Measurements from ENCODE around the gene KIF13A.

KIF13A gene

GRCh38 chr6:17935188-17936149 is 52.0 kb downstream of the KIF13A start:
- no peaks in the 10 kb centered on the region for H3K27me3 ChIP-seq
- peak overlapping the region; percentile 4 to 84 (median 51); a peak in 16 of 22 replicates for H3K4me2 ChIP-seq
- H3K9me3 ChIP-seq (replicated peaks in 1 of 11): no peaks in the 10 kb centered on the region
- peaks cover 13 to 58% (median 16%) of the 10 kb centered on the region in 10 experiments; a peak in 18 of 20 replicates for H3K4me1 ChIP-seq
- no peak for TF ChIP-seq Cebpa-rat (IDR thresholded peaks at IDR 0.05)
- H3K4me3 ChIP-seq: no peak overlapping the region
- H4K20me1 ChIP-seq: peaks cover 0 to 73% (median 18%) of the 10 kb centered on the region in 11 experiments; a peak in 10 of 22 replicates
- no peak overlapping the region for H3K9ac ChIP-seq
- peaks cover 0 to 15% (median 0%) of the 10 kb centered on the region in 11 experiments; a peak in 9 of 22 replicates for H3K36me3 ChIP-seq
- H3K27ac ChIP-seq: peak overlapping the region in 2 of 11 experiments; percentile 9 to 37; a peak in 1 of 22 replicates

- H3K27ac ChIP-seq: no peak overlapping the region
- H3K27me3 ChIP-seq: no peaks in the 10 kb centered on the region
- no peaks in the 10 kb centered on the region; a peak in 1 of 22 replicates for H3K36me3 ChIP-seq
- no peak overlapping the region for H3K4me2 ChIP-seq
- peaks cover 0 to 74% (median 19%) of the 10 kb centered on the region in 11 experiments; a peak in 10 of 22 replicates for H4K20me1 ChIP-seq
- H3K9me3 ChIP-seq (replicated peaks in 1 of 11): no peaks in the 10 kb centered on the region
- H3K4me3 ChIP-seq: no peak overlapping the region
- no peak overlapping the region for H3K9ac ChIP-seq
- no peak for TF ChIP-seq Cebpa-rat (IDR thresholded peaks at IDR 0.05)
- peaks cover 13 to 60% (median 16%) of the 10 kb centered on the region in 10 experiments; a peak in 18 of 20 replicates for H3K4me1 ChIP-seq
These were observed 53.7 kb downstream of the KIF13A start for GRCh38 chr6:17933716-17934115.

- TF ChIP-seq Cebpa-rat (IDR thresholded peaks at IDR 0.05): no peak
- Histone ChIP-seq H3K4me1 (peaks cover 13 to 60% (median 16%) of the 10 kb centered on the region in 10 experiments; a peak in 18 of 20 replicates), H3K36me3 (peaks cover 0 to 5% (median 0%) of the 10 kb centered on the region in 11 experiments; a peak in 2 of 22 replicates), H3K27ac (peak overlapping the region in 1 of 11 experiments; percentile 29; a peak in 3 of 22 replicates), H3K4me2 (peak overlapping the region in 3 of 11 experiments; percentile 15 to 51 (median 40); a peak in 5 of 22 replicates), H3K4me3 (no peak overlapping the region), H3K27me3 (no peaks in the 10 kb centered on the region), H3K9me3 (replicated peaks in 1 of 11) (no peaks in the 10 kb centered on the region), H4K20me1 (peaks cover 0 to 73% (median 25%) of the 10 kb centered on the region in 11 experiments; a peak in 12 of 22 replicates), H3K9ac (peak overlapping the region in 1 of 11 experiments; percentile 43; a peak in 1 of 22 replicates)
These were observed 55.0 kb downstream of the KIF13A start for GRCh38 chr6:17932330-17932852.

GRCh38 chr6:17931227-17931626 is 56.2 kb downstream of the KIF13A start:
- H4K20me1 ChIP-seq: peaks cover 0 to 73% (median 28%) of the 10 kb centered on the region in 11 experiments; a peak in 12 of 22 replicates
- H3K4me3 ChIP-seq: no peak overlapping the region
- TF ChIP-seq Cebpa-rat (IDR thresholded peaks at IDR 0.05): no peak
- H3K4me1 ChIP-seq: peaks cover 11 to 49% (median 14%) of the 10 kb centered on the region in 10 experiments; a peak in 18 of 20 replicates
- no peaks in the 10 kb centered on the region for H3K9me3 ChIP-seq (replicated peaks in 1 of 11)
- H3K27ac ChIP-seq: no peak overlapping the region; a peak in 1 of 22 replicates
- peak overlapping the region in 2 of 11 experiments; percentile 40 to 51; a peak in 2 of 22 replicates for H3K4me2 ChIP-seq
- H3K36me3 ChIP-seq: peaks cover 0 to 10% (median 0%) of the 10 kb centered on the region in 11 experiments; a peak in 3 of 22 replicates
- no peak overlapping the region for H3K9ac ChIP-seq
- no peaks in the 10 kb centered on the region for H3K27me3 ChIP-seq

- TF ChIP-seq Cebpa-rat (IDR thresholded peaks at IDR 0.05): no peak
- Histone ChIP-seq H3K27ac (no peak overlapping the region), H3K4me3 (no peak overlapping the region), H4K20me1 (peaks cover 0 to 71% (median 28%) of the 10 kb centered on the region in 11 experiments; a peak in 11 of 22 replicates), H3K4me1 (peaks cover 5 to 41% (median 7%) of the 10 kb centered on the region in 10 experiments; a peak in 18 of 20 replicates), H3K36me3 (peaks cover 0 to 10% (median 0%) of the 10 kb centered on the region in 11 experiments; a peak in 3 of 22 replicates), H3K27me3 (no peaks in the 10 kb centered on the region), H3K9me3 (replicated peaks in 1 of 11) (no peaks in the 10 kb centered on the region), H3K9ac (no peak overlapping the region), H3K4me2 (peak overlapping the region in 3 of 11 experiments; percentile 14 to 48 (median 32); a peak in 5 of 22 replicates)
These were observed 57.0 kb downstream of the KIF13A start for GRCh38 chr6:17930321-17930993.

GRCh38 chr6:17928514-17929430 is 58.7 kb downstream of the KIF13A start:
- H3K4me2 ChIP-seq: no peak overlapping the region
- H3K36me3 ChIP-seq: peaks cover 0 to 10% (median 0%) of the 10 kb centered on the region in 11 experiments; a peak in 3 of 22 replicates
- peaks cover 0 to 34% (median 0%) of the 10 kb centered on the region in 10 experiments; a peak in 7 of 20 replicates for H3K4me1 ChIP-seq
- no peak overlapping the region for H3K9ac ChIP-seq
- no peak overlapping the region for H3K27ac ChIP-seq
- peaks cover 0 to 62% (median 16%) of the 10 kb centered on the region in 11 experiments; a peak in 11 of 22 replicates for H4K20me1 ChIP-seq
- H3K4me3 ChIP-seq: no peak overlapping the region
- no peaks in the 10 kb centered on the region for H3K27me3 ChIP-seq
- TF ChIP-seq Cebpa-rat (IDR thresholded peaks at IDR 0.05): no peak
- H3K9me3 ChIP-seq (replicated peaks in 1 of 11): no peaks in the 10 kb centered on the region

GRCh38 chr6:17927705-17928104 is 59.7 kb downstream of the KIF13A start:
- H3K4me2 ChIP-seq: no peak overlapping the region
- H4K20me1 ChIP-seq: peaks cover 0 to 58% (median 16%) of the 10 kb centered on the region in 11 experiments; a peak in 11 of 22 replicates
- H3K4me1 ChIP-seq: peaks cover 0 to 27% (median 0%) of the 10 kb centered on the region in 10 experiments; a peak in 7 of 20 replicates
- no peaks in the 10 kb centered on the region for H3K9me3 ChIP-seq (replicated peaks in 1 of 11)
- TF ChIP-seq Cebpa-rat (IDR thresholded peaks at IDR 0.05): no peak
- no peak overlapping the region for H3K9ac ChIP-seq
- H3K36me3 ChIP-seq: peaks cover 0 to 10% (median 0%) of the 10 kb centered on the region in 11 experiments; a peak in 3 of 22 replicates
- H3K27ac ChIP-seq: no peak overlapping the region
- no peak overlapping the region for H3K4me3 ChIP-seq
- H3K27me3 ChIP-seq: no peaks in the 10 kb centered on the region
